Hepatocyte (in vitro differentiated cells): ENCODE measurements around the gene CCDC27.

Experiments used
- CTCF ChIP-seq: fragments of 200-600 bp; sonication (generic); IDR thresholded peaks from 2 replicates; pipeline ENCODE4 v1.5.1; 2016; ENCODE audit warnings: antibody characterized with exemption, mild to moderate bottlenecking; ENCODE audit not compliant: poor library complexity
- EZH2 ChIP-seq: fragments of 200-600 bp; sonication (generic); IDR thresholded peaks from 2 replicates; pipeline ENCODE4 v1.6.1; 2016; ENCODE audit warnings: antibody characterized with exemption, mild to moderate bottlenecking, borderline replicate concordance
- EZH2phosphoT487 ChIP-seq: fragments of 200-600 bp; sonication (generic); IDR thresholded peaks from one replicate; pipeline ENCODE4 v1.6.1; 2018; ENCODE audit warnings: antibody characterized with exemption, mild to moderate bottlenecking, low read depth, moderate library complexity; ENCODE audit not compliant: unreplicated experiment, severe bottlenecking

- TF ChIP-seq EZH2phosphoT487, result no peak
- no peak for TF ChIP-seq CTCF
- TF ChIP-seq EZH2, result no peak
These were observed 19.0 kb upstream of the CCDC27 start for GRCh38 chr1:3733094-3733882.
